HepG2 (cell line): ENCODE measurements around the gene GNAI2. TPM values are rescaled to one million over a fixed set of nuclear protein-coding genes. Genes with fewer than 3 reads are reported as not detected.

Experiments
- AHR ChIP-seq: IDR thresholded peaks from 2 replicates; pipeline ENCODE4 v1.6.1; 2018; ENCODE audit warnings: missing genetic modification reagents, missing compliant biosample characterization
- ATF7-NPFF ChIP-seq: sonication (generic); formaldehyde crosslinking; IDR thresholded peaks from 2 replicates; pipeline ENCODE4 v1.8.1; 2023; ENCODE audit warnings: mild to moderate bottlenecking, low read depth, missing genetic modification reagents, moderate library complexity
- EZH2 ChIP-seq: conservative IDR thresholded peaks from 2 replicates; pipeline ENCODE4 v1.6.1; 2012; ENCODE audit warnings: mild to moderate bottlenecking, low read depth, low read length, moderate library complexity
- PITX1 ChIP-seq: sonication (generic); formaldehyde crosslinking; IDR thresholded peaks from 2 replicates; pipeline ENCODE4 v1.5.1; 2020; ENCODE audit warnings: mild to moderate bottlenecking, missing genetic modification reagents
- SNAPC4 ChIP-seq: sonication (generic); formaldehyde crosslinking; IDR thresholded peaks from 2 replicates; pipeline ENCODE4 v1.4.0; 2020; ENCODE audit warnings: mild to moderate bottlenecking, missing genetic modification reagents
- ZNF513 ChIP-seq: sonication (generic); formaldehyde crosslinking; conservative IDR thresholded peaks from 2 replicates; pipeline ENCODE4 v1.5.0; 2020; ENCODE audit warnings: missing genetic modification reagents
- ZNF572 ChIP-seq: sonication (generic); formaldehyde crosslinking; IDR thresholded peaks from 2 replicates; pipeline ENCODE4 v1.5.1; 2020; ENCODE audit warnings: mild to moderate bottlenecking, missing genetic modification reagents
- ZNF747 ChIP-seq: sonication (generic); formaldehyde crosslinking; IDR thresholded peaks from 2 replicates; pipeline ENCODE4 v1.8.1; 2023; ENCODE audit warnings: missing genetic modification reagents, mild to moderate bottlenecking, borderline replicate concordance
- ZNF878 ChIP-seq: sonication (generic); formaldehyde crosslinking; IDR thresholded peaks from 2 replicates; pipeline ENCODE4 v1.8.1; 2023; ENCODE audit warnings: mild to moderate bottlenecking, missing genetic modification reagents, moderate library complexity
- polyA plus RNA-seq, 8 experiments: library from polyadenylated mRNA; depleted of rRNA in 3 of 8; stranded (reverse) in 7 of 8; unstranded in 1 of 8; fragments of >200 nt; fragmentation: Illumina TruSeq in 4 of 8; extraction: Trizol in 4 of 8; gene quantifications; 2 replicates each; pipeline versions ENCODE4 v1.2.1 to v1.2.3, GENCODE V29; 2011 to 2016; ENCODE audit warnings: low read depth in 4 of 8, missing spikeins in 1 of 8, mixed read lengths in 1 of 8; ENCODE audit not compliant: insufficient read depth in 1 of 8
- total RNA-seq, 5 experiments: library from RNA; depleted of rRNA; stranded (reverse); fragments of >200 nt; fragmentation: Illumina TruSeq; extraction: Trizol; gene quantifications; 2 replicates each; pipeline ENCODE4 v1.2.3, GENCODE V29; 2016; ENCODE audit warnings: low read depth in 1 of 5
- TF ChIP-seq, protein P1 (sequence below): IDR thresholded peaks from 2 replicates; pipeline ENCODE4 v1.6.1; 2016; ENCODE audit warnings: low read depth, missing genetic modification reagents, missing compliant biosample characterization

The GNAI2 gene
- total and polyA plus RNA-seq, 2 of the 13 experiments (the other 11 are each of a cell fraction or from before 2014, with no cell fraction given), result 51.1 to 66.2 TPM

DNA sequence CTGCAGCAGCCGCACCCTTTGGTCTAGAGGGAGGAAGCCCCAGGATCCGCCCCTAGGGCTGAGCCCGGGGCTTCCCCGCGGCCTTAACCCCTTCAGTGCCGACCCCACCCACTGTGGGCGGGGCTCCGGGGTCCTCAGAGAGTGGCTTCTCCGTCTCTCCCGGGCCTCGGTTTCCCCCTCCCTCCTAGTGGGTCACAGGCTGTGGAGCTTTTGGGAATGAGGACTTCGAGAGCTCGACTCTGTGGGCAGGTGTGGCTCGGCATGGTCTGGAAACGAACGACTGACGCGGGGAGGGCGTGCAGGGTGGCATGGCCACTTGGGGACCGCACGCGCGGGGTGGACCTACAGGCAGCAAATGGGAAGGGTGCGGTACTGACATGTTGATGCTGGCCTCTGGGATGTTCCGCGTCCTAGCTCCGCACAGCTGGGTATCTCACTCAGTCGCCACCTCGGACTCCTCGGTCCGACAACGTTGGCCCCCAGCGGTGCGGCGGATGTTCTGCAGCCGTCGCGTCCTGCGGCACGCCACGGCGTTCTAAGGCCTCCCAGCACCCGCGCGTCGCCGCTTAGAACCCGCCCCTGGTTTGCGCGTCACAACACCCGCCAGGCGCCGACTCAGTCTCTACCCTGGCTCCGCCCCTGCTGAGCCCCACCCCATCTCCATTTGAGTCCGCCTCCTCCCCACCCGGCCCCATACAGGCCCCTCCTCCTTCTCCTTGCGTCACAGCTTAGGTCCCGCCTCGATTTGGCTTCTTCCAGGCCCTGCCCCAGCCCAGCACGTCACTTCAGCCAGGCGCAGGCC, 63.0 kb downstream of the GNAI2 start, which contains the start of the genes HYAL3 and NAA80 (continued):
- TF ChIP-seq, protein P1, sequence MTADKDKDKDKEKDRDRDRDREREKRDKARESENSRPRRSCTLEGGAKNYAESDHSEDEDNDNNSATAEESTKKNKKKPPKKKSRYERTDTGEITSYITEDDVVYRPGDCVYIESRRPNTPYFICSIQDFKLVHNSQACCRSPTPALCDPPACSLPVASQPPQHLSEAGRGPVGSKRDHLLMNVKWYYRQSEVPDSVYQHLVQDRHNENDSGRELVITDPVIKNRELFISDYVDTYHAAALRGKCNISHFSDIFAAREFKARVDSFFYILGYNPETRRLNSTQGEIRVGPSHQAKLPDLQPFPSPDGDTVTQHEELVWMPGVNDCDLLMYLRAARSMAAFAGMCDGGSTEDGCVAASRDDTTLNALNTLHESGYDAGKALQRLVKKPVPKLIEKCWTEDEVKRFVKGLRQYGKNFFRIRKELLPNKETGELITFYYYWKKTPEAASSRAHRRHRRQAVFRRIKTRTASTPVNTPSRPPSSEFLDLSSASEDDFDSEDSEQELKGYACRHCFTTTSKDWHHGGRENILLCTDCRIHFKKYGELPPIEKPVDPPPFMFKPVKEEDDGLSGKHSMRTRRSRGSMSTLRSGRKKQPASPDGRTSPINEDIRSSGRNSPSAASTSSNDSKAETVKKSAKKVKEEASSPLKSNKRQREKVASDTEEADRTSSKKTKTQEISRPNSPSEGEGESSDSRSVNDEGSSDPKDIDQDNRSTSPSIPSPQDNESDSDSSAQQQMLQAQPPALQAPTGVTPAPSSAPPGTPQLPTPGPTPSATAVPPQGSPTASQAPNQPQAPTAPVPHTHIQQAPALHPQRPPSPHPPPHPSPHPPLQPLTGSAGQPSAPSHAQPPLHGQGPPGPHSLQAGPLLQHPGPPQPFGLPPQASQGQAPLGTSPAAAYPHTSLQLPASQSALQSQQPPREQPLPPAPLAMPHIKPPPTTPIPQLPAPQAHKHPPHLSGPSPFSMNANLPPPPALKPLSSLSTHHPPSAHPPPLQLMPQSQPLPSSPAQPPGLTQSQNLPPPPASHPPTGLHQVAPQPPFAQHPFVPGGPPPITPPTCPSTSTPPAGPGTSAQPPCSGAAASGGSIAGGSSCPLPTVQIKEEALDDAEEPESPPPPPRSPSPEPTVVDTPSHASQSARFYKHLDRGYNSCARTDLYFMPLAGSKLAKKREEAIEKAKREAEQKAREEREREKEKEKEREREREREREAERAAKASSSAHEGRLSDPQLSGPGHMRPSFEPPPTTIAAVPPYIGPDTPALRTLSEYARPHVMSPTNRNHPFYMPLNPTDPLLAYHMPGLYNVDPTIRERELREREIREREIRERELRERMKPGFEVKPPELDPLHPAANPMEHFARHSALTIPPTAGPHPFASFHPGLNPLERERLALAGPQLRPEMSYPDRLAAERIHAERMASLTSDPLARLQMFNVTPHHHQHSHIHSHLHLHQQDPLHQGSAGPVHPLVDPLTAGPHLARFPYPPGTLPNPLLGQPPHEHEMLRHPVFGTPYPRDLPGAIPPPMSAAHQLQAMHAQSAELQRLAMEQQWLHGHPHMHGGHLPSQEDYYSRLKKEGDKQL, result no peak; the same call in 1 of the 2 replicates
- TF ChIP-seq EZH2 (no peak), PITX1 (CRISPR knock-in tag) (0 out of 2 replicates have a peak, but pooled peaks have one; percentile 6), SNAPC4 (CRISPR knock-in tag) (no peak), ZNF747 (CRISPR knock-in tag) (peak; percentile 63; the same call in 1 of the 2 replicates), ZNF572 (CRISPR knock-in tag) (no peak), ATF7-NPFF (CRISPR knock-in tag) (peak; percentile 52; the same call in 1 of the 2 replicates), ZNF513 (no peak), AHR (CRISPR knock-in tag) (0 out of 2 replicates have a peak, but pooled peaks have one; percentile 56), ZNF878 (CRISPR knock-in tag) (peak; percentile 81)
